Measurements from ENCODE around the gene TNFAIP2. TPM values are rescaled to one million over a fixed set of nuclear protein-coding genes. Genes with fewer than 3 reads are reported as not detected.

Gene TNFAIP2
- total RNA-seq, 2 experiments from 2014 or later, result not detected

DNA sequence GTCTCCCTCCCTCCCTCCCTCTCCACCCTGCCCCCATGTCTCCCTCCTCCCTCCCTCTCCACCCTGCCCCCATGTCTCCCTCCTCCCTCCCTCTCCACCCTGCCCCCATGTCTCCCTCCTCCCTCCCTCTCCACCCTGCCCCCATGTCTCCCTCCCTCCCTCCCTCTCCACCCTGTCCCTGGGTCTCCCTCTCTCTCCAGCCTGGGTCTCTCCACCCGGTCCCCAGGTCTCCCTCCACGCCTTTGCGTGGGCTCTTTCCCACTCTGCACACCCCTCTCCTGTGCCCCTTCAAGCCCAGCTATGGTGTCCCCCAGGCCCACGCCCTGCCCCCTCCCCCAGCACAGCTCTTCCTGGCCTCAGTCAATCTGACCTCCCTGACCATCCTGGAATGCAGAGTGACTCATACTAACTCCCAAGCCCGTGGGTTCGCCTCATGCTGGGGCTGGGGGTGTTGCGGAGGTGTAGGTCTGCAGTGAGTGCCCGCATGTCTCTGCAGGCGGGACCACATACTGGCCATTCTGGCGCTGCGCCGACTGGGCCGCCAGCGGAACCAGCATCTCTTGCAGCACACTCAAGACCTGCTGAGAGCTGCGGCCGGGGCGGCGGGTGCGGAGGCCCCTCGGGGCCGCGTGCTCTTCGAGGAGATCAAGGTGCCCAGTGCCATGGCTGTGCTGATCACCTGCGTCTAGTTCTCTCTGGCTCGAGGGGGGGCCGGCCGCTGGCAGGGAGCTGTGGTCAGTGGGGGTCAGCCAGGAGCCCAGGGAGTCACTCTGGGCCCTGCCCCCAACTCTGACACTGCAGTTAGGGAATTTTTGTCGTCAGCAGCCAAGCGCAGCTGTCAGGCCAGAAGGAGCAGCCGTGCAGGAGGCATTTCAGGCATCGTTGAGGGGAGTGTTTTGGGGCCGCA is 13.5 kb upstream of the TNFAIP2 start:
- H3K9me2 ChIP-seq (ENCODE audit: insufficient read depth, low read length), result no peaks in the 10 kb centered on the region
- no peaks in the 10 kb centered on the region for H3K79me2 ChIP-seq (ENCODE audit: insufficient read depth, low read depth, low read length)
- H3K27ac ChIP-seq (ENCODE audit: low read depth, low read length, poor library complexity, severe bottlenecking), result no peak overlapping the region
- H2AFZ ChIP-seq (ENCODE audit: low read length), result no peak overlapping the region
- no peak overlapping the region for H3K4me2 ChIP-seq (ENCODE audit: low read length)
- ChIA-PET POLR2A (interaction anchor here (0.6 kb wide), 1 partner anchor 71 kb away, joined by 3 read pairs; no protein-coding TSS in a partner anchor), CTCF (ENCODE audit: unreplicated experiment) (interaction anchor here (0.6 kb wide), 1 partner anchor 26 kb away, joined by 3 read pairs; the partner anchor contains the start of gene LBHD2)
- no peaks in the 10 kb centered on the region for H4K20me1 ChIP-seq (ENCODE audit: insufficient read depth, low read length)
- peaks cover 37% of the 10 kb centered on the region for H3K4me1 ChIP-seq (ENCODE audit: insufficient read depth, low read length, poor library complexity, severe bottlenecking)
- no peak overlapping the region for H3K4me3 ChIP-seq (ENCODE audit: low read depth, low read length, poor library complexity, severe bottlenecking)
- TF ChIP-seq EZH2phosphoT487 (IDR thresholded peaks at IDR 0.05; ENCODE audit: borderline replicate concordance, low read depth, low read length), result no peak
- TF ChIP-seq, protein P1, sequence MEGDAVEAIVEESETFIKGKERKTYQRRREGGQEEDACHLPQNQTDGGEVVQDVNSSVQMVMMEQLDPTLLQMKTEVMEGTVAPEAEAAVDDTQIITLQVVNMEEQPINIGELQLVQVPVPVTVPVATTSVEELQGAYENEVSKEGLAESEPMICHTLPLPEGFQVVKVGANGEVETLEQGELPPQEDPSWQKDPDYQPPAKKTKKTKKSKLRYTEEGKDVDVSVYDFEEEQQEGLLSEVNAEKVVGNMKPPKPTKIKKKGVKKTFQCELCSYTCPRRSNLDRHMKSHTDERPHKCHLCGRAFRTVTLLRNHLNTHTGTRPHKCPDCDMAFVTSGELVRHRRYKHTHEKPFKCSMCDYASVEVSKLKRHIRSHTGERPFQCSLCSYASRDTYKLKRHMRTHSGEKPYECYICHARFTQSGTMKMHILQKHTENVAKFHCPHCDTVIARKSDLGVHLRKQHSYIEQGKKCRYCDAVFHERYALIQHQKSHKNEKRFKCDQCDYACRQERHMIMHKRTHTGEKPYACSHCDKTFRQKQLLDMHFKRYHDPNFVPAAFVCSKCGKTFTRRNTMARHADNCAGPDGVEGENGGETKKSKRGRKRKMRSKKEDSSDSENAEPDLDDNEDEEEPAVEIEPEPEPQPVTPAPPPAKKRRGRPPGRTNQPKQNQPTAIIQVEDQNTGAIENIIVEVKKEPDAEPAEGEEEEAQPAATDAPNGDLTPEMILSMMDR (conservative IDR thresholded peaks at IDR 0.05; ENCODE audit: low read length), result no peak
- intact Hi-C loops (cut with micrococcal nuclease; ENCODE audit: unreplicated experiment), result no loop called here
- no TSS peak for BruUV-seq (replicated peaks)
- H3K36me3 ChIP-seq (ENCODE audit: insufficient read depth, low read length), result no peaks in the 10 kb centered on the region
- H3K9me3 ChIP-seq (ENCODE audit: low read length), result no peaks in the 10 kb centered on the region
- DNase-seq (ENCODE audit: low spot score), result no peak

DNA sequence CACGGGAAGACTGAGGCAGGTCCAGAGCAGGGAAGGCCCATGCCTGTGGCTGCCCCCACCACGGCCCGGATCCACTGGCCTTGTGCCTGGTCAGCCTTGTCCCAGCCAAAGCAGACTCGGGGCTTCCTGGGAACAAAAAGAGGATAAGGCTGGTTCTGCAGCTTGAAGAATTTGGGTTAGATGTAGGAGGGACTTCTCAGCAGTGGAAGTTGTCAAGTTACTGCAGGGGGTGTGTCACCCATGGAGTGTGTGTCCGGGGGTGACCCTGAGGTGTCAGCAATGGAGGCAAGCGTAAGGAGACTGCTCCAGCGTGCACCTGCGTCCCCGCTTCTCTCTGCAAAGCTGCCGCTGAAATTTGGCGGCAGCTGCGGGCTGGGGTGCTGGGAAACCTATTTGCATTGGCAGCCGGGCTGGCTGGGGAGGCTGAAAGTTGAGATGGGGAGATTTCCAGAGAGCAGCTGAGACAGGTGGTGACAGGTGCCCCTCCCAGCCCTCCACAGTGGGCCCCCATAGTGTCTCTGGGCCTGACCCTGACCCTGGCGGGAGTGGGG is 12.5 kb upstream of the TNFAIP2 start:
- Histone ChIP-seq H3K4me3 (ENCODE audit: low read depth, low read length, poor library complexity, severe bottlenecking) (no peak overlapping the region), H3K36me3 (ENCODE audit: insufficient read depth, low read length) (no peaks in the 10 kb centered on the region), H3K79me2 (ENCODE audit: insufficient read depth, low read depth, low read length) (no peaks in the 10 kb centered on the region), H3K9me3 (ENCODE audit: low read length) (no peaks in the 10 kb centered on the region), H3K27ac (ENCODE audit: low read depth, low read length, poor library complexity, severe bottlenecking) (no peak overlapping the region), H3K9me2 (ENCODE audit: insufficient read depth, low read length) (no peaks in the 10 kb centered on the region), H3K4me1 (ENCODE audit: insufficient read depth, low read length, poor library complexity, severe bottlenecking) (peaks cover 29% of the 10 kb centered on the region), H2AFZ (ENCODE audit: low read length) (no peak overlapping the region), H3K4me2 (ENCODE audit: low read length) (no peak overlapping the region; the same call in 1 of the 2 replicates), H4K20me1 (ENCODE audit: insufficient read depth, low read length) (no peaks in the 10 kb centered on the region)
- TF ChIP-seq, protein P1 (conservative IDR thresholded peaks at IDR 0.05; ENCODE audit: low read length), result no peak
- TF ChIP-seq EZH2phosphoT487 (IDR thresholded peaks at IDR 0.05; ENCODE audit: borderline replicate concordance, low read depth, low read length), result no peak
- ChIA-PET CTCF (ENCODE audit: unreplicated experiment) (no interaction called here), POLR2A (interaction anchor here (0.6 kb wide), 1 partner anchor 70 kb away, joined by 3 read pairs; no protein-coding TSS in a partner anchor)
- BruUV-seq (replicated peaks), result no TSS peak
- intact Hi-C loops (cut with micrococcal nuclease; ENCODE audit: unreplicated experiment), result no loop called here
- DNase-seq (ENCODE audit: low spot score), result no peak
